ENCODE results near the gene MFSD6.
"Not testable (repeated sequence)": the region's sequence is repeated elsewhere in the genome, so short reads cannot be mapped to it uniquely, and the experiment has no call there.

Gene MFSD6

GRCh38 chr2:190467575-190468083, 59.5 kb downstream of the MFSD6 start:
- H3K36me3 ChIP-seq (ENCODE audit: control insufficient read depth in 2 of 2, insufficient read depth in 1 of 2, low read length in 2 of 2) = no peaks in the 10 kb centered on the region
- ChIA-PET CTCF (interaction anchor here (1.2 kb wide), 1 partner anchor 117 kb away, joined by 7 read pairs; no protein-coding TSS in a partner anchor), POLR2A (no interaction called here)
- no peaks in the 10 kb centered on the region for H3K9me3 ChIP-seq (ENCODE audit: control insufficient read depth, insufficient read depth, low read depth, low read length)
- TF ChIP-seq ZSCAN18 (tag by site-specific recombination; IDR thresholded peaks at IDR 0.05) (no peak), ZNF2 (tag by site-specific recombination; IDR thresholded peaks at IDR 0.05) (no peak), IKZF3 (tag by site-specific recombination; IDR thresholded peaks at IDR 0.05) (no peak), ZNF157 (tag by site-specific recombination; IDR thresholded peaks at IDR 0.05) (no peak), ZNF280D (tag by site-specific recombination; IDR thresholded peaks at IDR 0.05) (no peak), ZBTB44 (tag by site-specific recombination; IDR thresholded peaks at IDR 0.05) (peak; percentile 71), PRDM6 (tag by site-specific recombination; IDR thresholded peaks at IDR 0.05) (peak; percentile 80), ZSCAN16 (tag by site-specific recombination; IDR thresholded peaks at IDR 0.05) (peak; percentile 87; the same call in 1 of the 2 replicates), TRIM28 (IDR thresholded peaks at IDR 0.05; ENCODE audit: borderline replicate concordance, low read length) (peak; percentile 14; the same call in 1 of the 2 replicates)
- peak overlapping the region; percentile 75 for H3K27ac ChIP-seq (ENCODE audit: extremely low read depth, low read depth, low read length)
- H3K4me3 ChIP-seq (ENCODE audit: low read depth, low read length) = no peak overlapping the region
- peaks cover 34% of the 10 kb centered on the region for H3K4me1 ChIP-seq (ENCODE audit: control insufficient read depth, insufficient read depth, low read length)

- Histone ChIP-seq H3K27ac (ENCODE audit: extremely low read depth, low read depth, low read length) (peak overlapping the region; percentile 75), H3K4me1 (ENCODE audit: control insufficient read depth, insufficient read depth, low read length) (peaks cover 34% of the 10 kb centered on the region)
- CTCF ChIA-PET = interaction anchor here (1.2 kb wide), 1 partner anchor 118 kb away, joined by 7 read pairs; no protein-coding TSS in a partner anchor
- H3K4me3 ChIP-seq (ENCODE audit: low read depth, low read length); H3K9me3 ChIP-seq (ENCODE audit: control insufficient read depth, insufficient read depth, low read depth, low read length); POLR2A ChIA-PET; H3K36me3 ChIP-seq (ENCODE audit: control insufficient read depth in 2 of 2, insufficient read depth in 1 of 2, low read length in 2 of 2): not testable (repeated sequence)
- TF ChIP-seq ZNF362 (tag by site-specific recombination; IDR thresholded peaks at IDR 0.05) = peak; percentile 91
- peak; percentile 79 for TF ChIP-seq GLIS1 (tag by site-specific recombination; IDR thresholded peaks at IDR 0.05)
- 0 out of 2 replicates have a peak, but pooled peaks have one; percentile 25 for TF ChIP-seq WT1 (tag by site-specific recombination; IDR thresholded peaks at IDR 0.05)
- peak; percentile 85 for TF ChIP-seq ZSCAN16 (tag by site-specific recombination; IDR thresholded peaks at IDR 0.05)
Measured at GRCh38 chr2:190468354-190468753, 60.2 kb downstream of the MFSD6 start.
